HAP-1 (cell line): ENCODE data around the gene THSD7B.
A peak's percentile ranks its signal among the peaks of the same experiment; 100 is the strongest.
"Not testable (repeated sequence)": the region's sequence is repeated elsewhere in the genome, so short reads cannot be mapped to it uniquely, and the experiment has no call there.

Experiments
- DNase-seq, 2 experiments: peaks; one replicate each; pipeline ENCODE4 v3.0.0-alpha.2; 2016 to 2020; ENCODE audit warnings: low spot score in 2 of 2
- H3K27me3 ChIP-seq: fragments of 250-450 bp; sonication (Bioruptor Pico); 2 replicates; pipeline ENCODE4 v1.5.1; 2020; ENCODE audit warnings: low read depth, mild to moderate bottlenecking, moderate library complexity
- H3K36me3 ChIP-seq: fragments of 250-450 bp; sonication (Bioruptor Pico); replicated peaks from 2 replicates; pipeline ENCODE4 v1.5.1; 2020; ENCODE audit warnings: mild to moderate bottlenecking
- H3K4me1 ChIP-seq: fragments of 250-450 bp; sonication (Bioruptor Pico); 2 replicates; pipeline ENCODE4 v1.5.1; 2020; ENCODE audit warnings: mild to moderate bottlenecking
- H3K4me3 ChIP-seq: fragments of 250-450 bp; sonication (Bioruptor Pico); 2 replicates; pipeline ENCODE4 v1.5.1; 2020; ENCODE audit warnings: mild to moderate bottlenecking, moderate library complexity
- H3K9me3 ChIP-seq: fragments of 250-450 bp; sonication (Bioruptor Pico); 2 replicates; pipeline ENCODE4 v1.5.1; 2020; ENCODE audit warnings: mild to moderate bottlenecking, moderate library complexity
- in situ Hi-C: fragments of 300-500 bp; cut with MboI; formaldehyde crosslinking; loops from 3 replicates; pipeline ENCODE4 v1.14.3; 2020; ENCODE audit warnings: low sequenced_read_pairs, inconsistent platforms, mixed read lengths

THSD7B gene

GRCh38 chr2:137048455-137048854 is 283.1 kb downstream of the THSD7B start:
- in situ Hi-C loops = no loop called here
- no peaks in the 10 kb centered on the region for H3K4me1 ChIP-seq
- H3K36me3 ChIP-seq = no peaks in the 10 kb centered on the region
- no peaks in the 10 kb centered on the region for H3K9me3 ChIP-seq
- no peaks in the 10 kb centered on the region for H3K27me3 ChIP-seq
- no peak for DNase-seq
- H3K4me3 ChIP-seq = no peak overlapping the region

DNA sequence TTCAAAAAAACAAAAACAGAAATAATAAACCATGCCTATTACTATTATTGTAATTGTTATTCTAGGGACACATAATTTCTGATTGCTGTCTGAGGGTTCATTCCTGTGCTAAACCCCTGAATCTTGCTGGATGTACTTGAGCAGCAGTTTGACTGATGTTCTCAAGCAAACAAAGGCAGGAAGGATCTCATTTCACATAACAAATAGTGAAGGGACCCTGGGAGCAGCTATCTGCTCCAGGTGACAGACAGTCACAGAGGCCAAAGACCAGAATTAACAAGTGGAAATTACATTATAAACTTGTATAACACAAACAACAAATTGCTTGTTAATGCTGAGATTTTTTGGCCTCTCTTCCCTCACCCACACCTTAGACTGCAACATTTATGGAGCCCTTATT is 284.2 kb downstream of the THSD7B start:
- Histone ChIP-seq H3K36me3 (no peaks in the 10 kb centered on the region), H3K4me3 (no peak overlapping the region), H3K27me3 (no peaks in the 10 kb centered on the region), H3K4me1 (no peaks in the 10 kb centered on the region), H3K9me3 (no peaks in the 10 kb centered on the region)
- in situ Hi-C loops = no loop called here
- DNase-seq = no peak

DNA sequence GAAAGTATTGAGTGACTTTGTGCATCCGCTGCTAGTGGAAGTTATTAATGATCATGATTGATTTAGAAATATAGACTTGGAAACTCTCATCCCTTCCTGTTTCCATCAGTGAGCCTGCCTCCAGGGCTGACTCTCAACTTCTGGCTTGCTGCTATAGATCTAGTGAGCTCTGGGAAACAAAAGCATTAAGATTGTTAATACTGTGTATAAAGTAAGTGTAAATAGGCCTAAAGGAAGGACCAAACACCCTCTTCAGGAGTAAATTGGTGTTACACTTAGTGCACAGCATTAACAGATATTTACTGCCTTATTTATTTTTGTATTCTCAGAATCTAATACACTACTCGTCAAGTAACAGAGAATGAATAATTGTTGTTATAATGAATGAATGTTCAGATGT is 285.6 kb downstream of the THSD7B start:
- in situ Hi-C loops = no loop called here

DNA sequence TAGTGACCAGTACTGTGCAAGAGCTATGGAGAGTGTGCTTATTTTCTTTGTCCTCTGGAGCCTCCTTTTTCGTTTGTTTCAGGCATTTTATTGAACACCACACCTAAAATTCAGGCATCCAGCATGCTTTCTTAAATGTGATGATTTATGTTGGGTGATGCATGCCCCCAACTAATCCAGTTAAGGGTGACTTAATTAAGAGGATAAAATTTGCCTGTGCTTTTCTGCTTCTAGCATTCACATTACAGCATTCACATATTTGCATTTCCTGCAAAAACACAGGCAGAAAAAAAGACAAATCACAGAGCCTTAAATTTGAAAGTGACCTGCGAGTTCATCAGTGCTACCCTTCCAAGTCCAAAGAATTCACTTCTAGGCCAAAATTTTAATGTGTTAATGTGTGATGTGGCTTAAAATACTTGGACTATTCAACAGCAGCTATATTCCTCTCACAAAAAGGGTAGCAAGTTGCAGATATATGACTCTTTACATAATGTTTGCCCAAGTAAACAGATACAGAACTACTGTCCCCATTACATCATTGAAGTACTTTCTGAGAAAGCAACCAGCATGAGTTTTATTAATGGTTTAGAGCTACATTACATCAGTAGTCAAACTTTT is 286.5 kb downstream of the THSD7B start:
- H3K4me3 ChIP-seq = no peak overlapping the region
- H3K36me3 ChIP-seq = no peaks in the 10 kb centered on the region
- no peak for DNase-seq
- in situ Hi-C loops = no loop called here
- no peaks in the 10 kb centered on the region for H3K27me3 ChIP-seq
- H3K4me1 ChIP-seq = no peaks in the 10 kb centered on the region
- no peaks in the 10 kb centered on the region for H3K9me3 ChIP-seq

More for the DNA sequence above, 285.6 kb downstream of the THSD7B start:
- no peak overlapping the region for H3K4me3 ChIP-seq
- H3K9me3 ChIP-seq = no peaks in the 10 kb centered on the region
- H3K4me1 ChIP-seq = no peaks in the 10 kb centered on the region
- H3K36me3 ChIP-seq = no peaks in the 10 kb centered on the region
- no peaks in the 10 kb centered on the region for H3K27me3 ChIP-seq
- DNase-seq = peak in 1 of 2 experiments; percentile 31

- H3K4me1 ChIP-seq = no peaks in the 10 kb centered on the region
- H3K36me3 ChIP-seq = no peaks in the 10 kb centered on the region
- no peaks in the 10 kb centered on the region for H3K27me3 ChIP-seq
- DNase-seq = no peak
- no peak overlapping the region for H3K4me3 ChIP-seq
- no peaks in the 10 kb centered on the region for H3K9me3 ChIP-seq
- in situ Hi-C loops = no loop called here
These were observed 291.4 kb downstream of the THSD7B start for GRCh38 chr2:137056704-137057103.

DNA sequence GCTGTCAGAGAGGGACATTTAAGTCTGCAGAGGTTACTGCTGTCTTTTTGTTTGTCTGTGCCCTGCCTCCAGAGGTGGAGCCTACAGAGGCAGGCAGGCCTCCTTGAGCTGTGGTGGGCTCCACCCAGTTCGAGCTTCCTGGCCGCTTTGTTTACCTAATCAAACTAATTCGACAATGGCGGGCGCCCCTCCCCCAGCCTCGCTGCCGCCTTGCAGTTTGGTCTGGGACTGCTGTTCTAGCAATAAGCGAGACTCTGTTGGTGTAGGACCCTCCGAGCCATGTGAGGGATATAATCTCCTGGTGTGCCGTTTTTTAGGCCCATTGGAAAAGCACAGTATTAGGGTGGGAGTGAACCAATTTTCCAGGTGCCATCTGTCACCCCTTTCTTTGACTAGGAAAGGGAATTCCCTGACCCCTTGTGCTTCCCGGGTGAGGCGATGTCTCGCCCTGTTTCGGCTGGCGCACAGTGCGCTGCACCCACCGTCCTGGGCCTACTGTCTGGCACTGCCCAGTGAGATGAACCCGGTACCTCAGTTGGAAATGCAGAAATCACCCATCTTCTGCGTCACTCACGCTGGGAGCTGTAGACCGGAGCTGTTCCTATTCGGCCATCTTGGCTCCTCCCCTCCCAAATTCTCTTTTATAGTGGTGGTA is 310.9 kb downstream of the THSD7B start:
- in situ Hi-C loops, DNase-seq, H3K4me3 ChIP-seq, H3K9me3 ChIP-seq, H3K27me3 ChIP-seq, H3K4me1 ChIP-seq, H3K36me3 ChIP-seq: not testable (repeated sequence)

GRCh38 chr2:137091704-137092103 is 326.4 kb downstream of the THSD7B start:
- Histone ChIP-seq H3K27me3 (no peaks in the 10 kb centered on the region), H3K9me3 (no peaks in the 10 kb centered on the region), H3K4me1 (no peaks in the 10 kb centered on the region), H3K4me3 (no peak overlapping the region), H3K36me3 (no peaks in the 10 kb centered on the region)
- DNase-seq = no peak
- in situ Hi-C loops = no loop called here

GRCh38 chr2:137093116-137093515 is 327.8 kb downstream of the THSD7B start:
- in situ Hi-C loops = no loop called here
- no peak for DNase-seq
- Histone ChIP-seq H3K4me3 (no peak overlapping the region), H3K36me3 (no peaks in the 10 kb centered on the region), H3K9me3 (no peaks in the 10 kb centered on the region), H3K4me1 (no peaks in the 10 kb centered on the region), H3K27me3 (no peaks in the 10 kb centered on the region)

DNA sequence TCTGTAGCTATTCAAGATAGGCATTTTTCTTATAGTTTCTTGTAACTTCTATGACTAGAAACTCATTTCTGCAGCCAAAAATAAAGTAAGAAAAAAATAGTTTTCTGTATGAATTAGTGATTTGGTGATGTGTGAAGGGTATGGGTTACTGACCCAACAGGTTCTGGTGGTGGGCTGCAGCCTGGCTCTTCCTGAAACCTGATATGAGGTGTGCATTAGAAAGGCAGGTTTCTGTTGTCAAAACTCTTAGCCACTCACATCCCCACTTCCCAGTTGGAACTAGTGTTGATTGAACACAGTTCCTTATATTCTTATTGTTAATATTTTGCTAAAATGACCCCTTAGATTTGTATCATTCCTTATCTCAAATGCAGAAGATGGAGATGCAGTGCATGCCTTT is 330.8 kb downstream of the THSD7B start:
- Histone ChIP-seq H3K27me3 (no peaks in the 10 kb centered on the region), H3K36me3 (no peaks in the 10 kb centered on the region), H3K4me3 (no peak overlapping the region), H3K4me1 (no peaks in the 10 kb centered on the region), H3K9me3 (no peaks in the 10 kb centered on the region)
- in situ Hi-C loops = no loop called here
- no peak for DNase-seq

DNA sequence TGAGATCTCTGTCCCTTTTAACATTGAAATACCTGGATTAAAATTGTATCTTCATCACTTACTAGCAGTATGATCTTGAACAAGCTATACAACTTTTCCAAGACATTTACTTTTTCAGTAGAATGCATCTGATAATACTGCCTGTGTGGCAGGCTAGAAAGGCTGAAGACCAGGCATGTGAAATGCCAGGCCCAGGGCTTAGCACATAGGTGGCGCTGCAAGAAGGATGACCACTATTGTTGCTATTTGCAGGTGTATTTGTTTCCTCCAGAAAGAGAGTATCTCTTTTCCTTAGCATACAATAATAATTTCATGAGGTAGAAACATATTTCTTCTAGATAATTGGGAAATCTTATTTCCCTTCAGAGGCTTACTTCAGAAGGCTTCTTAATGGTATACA is 331.3 kb downstream of the THSD7B start:
- peak in 1 of 2 experiments; percentile 10 for DNase-seq
- Histone ChIP-seq H3K4me3 (no peak overlapping the region), H3K36me3 (no peaks in the 10 kb centered on the region), H3K9me3 (no peaks in the 10 kb centered on the region), H3K4me1 (no peaks in the 10 kb centered on the region), H3K27me3 (no peaks in the 10 kb centered on the region)
- in situ Hi-C loops = no loop called here

DNA sequence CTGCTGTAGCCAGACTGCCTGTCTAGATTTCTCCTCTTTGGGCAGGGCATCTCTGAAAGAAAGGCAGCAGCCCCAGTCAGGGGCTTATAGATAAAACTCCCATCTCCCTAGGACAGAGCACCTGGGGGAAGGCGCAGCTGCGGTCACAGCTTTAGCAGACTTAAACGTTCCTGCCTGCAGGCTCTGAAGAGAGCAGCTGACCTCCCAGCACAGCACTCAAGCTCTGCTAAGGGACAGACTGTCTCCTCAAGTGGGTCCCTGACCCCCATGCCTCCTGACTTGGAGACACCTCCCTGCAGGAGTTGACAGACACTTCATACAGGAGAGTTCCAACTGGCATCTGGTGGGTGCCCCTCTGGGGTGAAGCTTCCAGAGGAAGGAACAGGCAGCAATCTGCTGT is 336.5 kb downstream of the THSD7B start:
- H3K4me3 ChIP-seq, H3K36me3 ChIP-seq, DNase-seq, H3K27me3 ChIP-seq, H3K4me1 ChIP-seq, in situ Hi-C loops, H3K9me3 ChIP-seq: not testable (repeated sequence)

- in situ Hi-C loops = no loop called here
- Histone ChIP-seq H3K9me3 (no peaks in the 10 kb centered on the region), H3K36me3 (no peaks in the 10 kb centered on the region), H3K4me1 (no peaks in the 10 kb centered on the region), H3K27me3 (no peaks in the 10 kb centered on the region; the same call in 1 of the 2 replicates), H3K4me3 (no peak overlapping the region)
- DNase-seq = no peak
These were observed 342.6 kb downstream of the THSD7B start for GRCh38 chr2:137107904-137108303.

DNA sequence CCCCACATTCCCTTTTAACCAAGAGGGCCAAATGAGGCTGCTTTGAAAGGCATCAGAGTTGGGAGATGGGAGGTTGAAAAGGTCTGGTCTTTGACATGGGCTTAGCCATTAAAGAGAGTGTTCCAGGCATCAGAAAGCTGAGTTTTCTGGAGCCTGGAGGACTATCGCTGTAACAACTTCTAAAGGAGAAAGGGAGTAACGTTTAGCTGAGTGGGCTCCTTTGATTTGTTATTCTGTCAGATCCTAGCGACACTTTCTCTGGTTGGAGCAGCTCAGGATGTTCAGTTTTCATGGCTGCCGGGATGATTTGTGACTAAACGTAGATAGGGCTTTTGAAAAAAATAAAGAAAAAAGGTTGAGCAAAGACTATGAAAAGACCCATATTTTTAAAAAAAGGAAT is 346.6 kb downstream of the THSD7B start:
- DNase-seq = no peak
- H3K27me3 ChIP-seq = no peaks in the 10 kb centered on the region
- H3K4me1 ChIP-seq = peaks cover 24% of the 10 kb centered on the region
- H3K36me3 ChIP-seq = no peaks in the 10 kb centered on the region
- H3K9me3 ChIP-seq = no peaks in the 10 kb centered on the region
- H3K4me3 ChIP-seq = no peak overlapping the region
- in situ Hi-C loops = no loop called here

- in situ Hi-C loops = no loop called here
These were observed 349.9 kb downstream of the THSD7B start for GRCh38 chr2:137115081-137115794.

More at GRCh38 chr2:137115081-137115794, 349.9 kb downstream of the THSD7B start:
- no peaks in the 10 kb centered on the region for H3K27me3 ChIP-seq
- peaks cover 24% of the 10 kb centered on the region for H3K4me1 ChIP-seq
- H3K36me3 ChIP-seq = no peaks in the 10 kb centered on the region
- H3K9me3 ChIP-seq = no peaks in the 10 kb centered on the region
- DNase-seq = peak in 1 of 2 experiments; percentile 11
- no peak overlapping the region for H3K4me3 ChIP-seq
